Measurements from ENCODE around the gene GPHN.
A peak's percentile ranks its signal among the peaks of the same experiment; 100 is the strongest.

GPHN gene

GRCh38 chr14:67133144-67133543, 625.2 kb downstream of the GPHN start:
- FAIRE-seq (no peak), DNase-seq (ENCODE audit: insufficient read length, low spot score) (no peak)

- no peak for DNase-seq (ENCODE audit: insufficient read length, low spot score)
- FAIRE-seq: peak; percentile 98
Observed at GRCh38 chr14:67133595-67134441, 625.9 kb downstream of the GPHN start.

GRCh38 chr14:67137744-67138371, 629.9 kb downstream of the GPHN start:
- DNase-seq (ENCODE audit: insufficient read length, low spot score) (peak; percentile 68), FAIRE-seq (peak; percentile 84)

GRCh38 chr14:67140556-67140955, 632.6 kb downstream of the GPHN start:
- DNase-seq (ENCODE audit: insufficient read length, low spot score) (no peak), FAIRE-seq (peak; percentile 42)

- no peak for DNase-seq (ENCODE audit: insufficient read length, low spot score)
- FAIRE-seq: no peak
Observed at GRCh38 chr14:67141146-67141900, 633.4 kb downstream of the GPHN start.

- FAIRE-seq (peak; percentile 96), DNase-seq (ENCODE audit: insufficient read length, low spot score) (peak; percentile 51)
Observed at GRCh38 chr14:67151082-67151666, 643.2 kb downstream of the GPHN start.

GRCh38 chr14:67158566-67158965, 650.6 kb downstream of the GPHN start:
- FAIRE-seq (no peak), DNase-seq (ENCODE audit: insufficient read length, low spot score) (no peak)

GRCh38 chr14:67162385-67162784, 654.4 kb downstream of the GPHN start:
- FAIRE-seq: no peak
- no peak for DNase-seq (ENCODE audit: insufficient read length, low spot score)

GRCh38 chr14:67166450-67166853, 658.5 kb downstream of the GPHN start:
- FAIRE-seq: peak; percentile 94

GRCh38 chr14:67167420-67168109, 659.6 kb downstream of the GPHN start:
- DNase-seq (ENCODE audit: insufficient read length, low spot score): peak; percentile 73
- FAIRE-seq: peak; percentile 97

More at GRCh38 chr14:67166450-67166853, 658.5 kb downstream of the GPHN start:
- DNase-seq (ENCODE audit: insufficient read length, low spot score): peak; percentile 83

GRCh38 chr14:67168110-67168441, 660.1 kb downstream of the GPHN start:
- no peak for DNase-seq (ENCODE audit: insufficient read length, low spot score)
- FAIRE-seq: no peak

- DNase-seq (ENCODE audit: insufficient read length, low spot score) (peak; percentile 69), FAIRE-seq (peak; percentile 100)
Observed at GRCh38 chr14:67170660-67171059, 662.7 kb downstream of the GPHN start.

- no peak for DNase-seq (ENCODE audit: insufficient read length, low spot score)
- FAIRE-seq: no peak
Observed at GRCh38 chr14:67172056-67172455, 664.1 kb downstream of the GPHN start.

- peak; percentile 95 for FAIRE-seq
- DNase-seq (ENCODE audit: insufficient read length, low spot score): no peak
Observed at GRCh38 chr14:67172520-67172919, 664.6 kb downstream of the GPHN start.

GRCh38 chr14:67173719-67174118, 665.8 kb downstream of the GPHN start:
- FAIRE-seq (no peak), DNase-seq (ENCODE audit: insufficient read length, low spot score) (no peak)

- DNase-seq (ENCODE audit: insufficient read length, low spot score) (no peak), FAIRE-seq (no peak)
Observed at GRCh38 chr14:67186172-67186768, 678.3 kb downstream of the GPHN start.

- FAIRE-seq: no peak
- peak; percentile 95 for DNase-seq (ENCODE audit: insufficient read length, low spot score)
Observed at GRCh38 chr14:67186789-67187584, 679.0 kb downstream of the GPHN start.

GRCh38 chr14:67187826-67188225, 679.9 kb downstream of the GPHN start:
- DNase-seq (ENCODE audit: insufficient read length, low spot score): peak; percentile 58
- FAIRE-seq: peak; percentile 99

GRCh38 chr14:67188326-67188725, 680.4 kb downstream of the GPHN start:
- DNase-seq (ENCODE audit: insufficient read length, low spot score) (no peak), FAIRE-seq (peak; percentile 87)
